B cell (primary cell): ENCODE data around the gene WDR82. TPM values are rescaled to one million over a fixed set of nuclear protein-coding genes. Genes with fewer than 3 reads are reported as not detected.

Source experiments
- ATAC-seq: fragments of 200-7000 bp; cut with Tn5 transposase; one replicate; pipeline ENCODE4 v1.10.0; 2021; ENCODE audit warnings: low read depth, mild to moderate bottlenecking, moderate number of reproducible peaks, moderate library complexity
- CTCF ChIA-PET: fragments of 350-600 bp; sonication (Branson Sonifier 250); formaldehyde crosslinking; loops from one replicate; lab custom pipeline; 2021; ENCODE audit warnings: antibody characterized with exemption, inconsistent platforms; lab: Charles Lee
- POLR2A ChIA-PET: fragments of 350-600 bp; sonication (Branson Sonifier 250); formaldehyde crosslinking; loops from one replicate; lab custom pipeline; 2021; ENCODE audit warnings: antibody characterized with exemption; lab: Charles Lee
- DNase-seq: peaks from one replicate; pipeline ENCODE4 v3.0.0; 2013
- H2AFZ ChIP-seq: 2 replicates; pipeline ENCODE4 v1.6.1; 2012; ENCODE audit warnings: mild to moderate bottlenecking, low read depth, low read length; ENCODE audit not compliant: insufficient read depth, poor library complexity, severe bottlenecking
- H3K27ac ChIP-seq, 2 donors: 1 replicate in 1 of 2; 2 replicates in 1 of 2; pipeline ENCODE4 v1.5.1; 2012 to 2013; ENCODE audit warnings: low read length in 2 of 2, mild to moderate bottlenecking in 2 of 2, moderate library complexity in 1 of 2
- H3K27me3 ChIP-seq, 4 experiments: fragments of 200-600 bp in 1 of 4; sonication (generic) in 1 of 4; replicated peaks in 1 of 4; 1 replicate in 2 of 4; 2 replicates in 2 of 4; pipeline versions ENCODE4 v1.6.1 to v1.7.0; 2013 to 2016; ENCODE audit warnings: low read length in 3 of 4, mild to moderate bottlenecking in 2 of 4, mixed read lengths in 1 of 4, moderate library complexity in 1 of 4; ENCODE audit not compliant: insufficient read depth in 4 of 4, control insufficient read depth in 3 of 4; ENCODE audit errors: control extremely low read depth in 1 of 4
- H3K36me3 ChIP-seq, 2 experiments: replicated peaks in 1 of 2; 1 replicate in 1 of 2; 2 replicates in 1 of 2; pipeline versions ENCODE4 v1.6.1 to v1.7.1; 2013; ENCODE audit warnings: low read length in 1 of 2; ENCODE audit not compliant: insufficient read depth in 2 of 2, control insufficient read depth in 1 of 2; ENCODE audit errors: control extremely low read depth in 1 of 2, extremely low read depth in 1 of 2
- H3K4me1 ChIP-seq, 2 donors: fragments of 200-600 bp in 1 of 2; sonication (generic) in 1 of 2; 1 replicate in 1 of 2; 2 replicates in 1 of 2; pipeline versions ENCODE4 v1.5.1 to v1.6.1; 2013 to 2017; ENCODE audit warnings: low read length in 2 of 2; ENCODE audit not compliant: control insufficient read depth in 2 of 2, insufficient read depth in 2 of 2
- H3K4me2 ChIP-seq: replicated peaks from 2 replicates; pipeline ENCODE3; 2012; ENCODE audit warnings: mild to moderate bottlenecking, low read depth, low read length; ENCODE audit not compliant: poor library complexity, severe bottlenecking
- H3K4me3 ChIP-seq, 5 experiments: fragments of 200-600 bp in 1 of 5; sonication (generic) in 1 of 5; 1 replicate in 3 of 5; 2 replicates in 2 of 5; pipeline versions ENCODE4 v1.5.1 to v1.7.0; 2011 to 2016; ENCODE audit warnings: low read length in 4 of 5, mild to moderate bottlenecking in 4 of 5, low read depth in 2 of 5, control low read depth in 1 of 5, moderate library complexity in 1 of 5; ENCODE audit not compliant: insufficient read depth in 1 of 5; ENCODE audit errors: control extremely low read depth in 1 of 5, extremely low read depth in 1 of 5
- H3K79me2 ChIP-seq: fragments of 200-600 bp; sonication (generic); one replicate; pipeline ENCODE4 v1.6.0; 2016; ENCODE audit warnings: low read length; ENCODE audit not compliant: control insufficient read depth, insufficient read depth
- H3K9ac ChIP-seq: fragments of 200-600 bp; sonication (generic); 2 replicates; pipeline ENCODE4 v1.6.1; 2017; ENCODE audit warnings: mild to moderate bottlenecking, low read length, moderate library complexity
- H3K9me3 ChIP-seq, 3 donors: one replicate each; pipeline versions ENCODE4 v1.6.1 to v1.7.1; 2013; ENCODE audit warnings: low read length in 2 of 3; ENCODE audit not compliant: control insufficient read depth in 2 of 3, insufficient read depth in 1 of 3; ENCODE audit errors: control extremely low read depth in 1 of 3
- H4K20me1 ChIP-seq: 2 replicates; pipeline ENCODE4 v1.6.0; 2012; ENCODE audit warnings: mild to moderate bottlenecking, low read length; ENCODE audit not compliant: insufficient read depth, control insufficient read depth, poor library complexity, severe bottlenecking
- H3K27ac Mint-ChIP-seq: one replicate; pipeline ENCODE4 v1.8.0; 2021; ENCODE audit warnings: mixed read lengths
- H3K27me3 Mint-ChIP-seq: one replicate; pipeline ENCODE4 v1.8.0; 2021; ENCODE audit warnings: mixed read lengths
- H3K4me1 Mint-ChIP-seq: one replicate; pipeline ENCODE4 v1.8.0; 2021; ENCODE audit warnings: mixed read lengths
- H3K4me3 Mint-ChIP-seq: one replicate; pipeline ENCODE4 v1.8.0; 2021; ENCODE audit warnings: mixed read lengths
- H3K9me3 Mint-ChIP-seq: one replicate; pipeline ENCODE4 v1.8.0; 2022; ENCODE audit warnings: mixed read lengths; ENCODE audit not compliant: insufficient read depth
- EZH2 ChIP-seq: IDR thresholded peaks from 2 replicates; pipeline ENCODE4 v1.6.1; 2012; ENCODE audit warnings: borderline replicate concordance, low read depth, mild to moderate bottlenecking, moderate library complexity, low read length; ENCODE audit not compliant: insufficient read depth, poor library complexity, severe bottlenecking
- WGBS: methylation state at CpG from one replicate; pipeline ENCODE4 v1.1.5; 2013; ENCODE audit warnings: missing lambda C conversion rate; ENCODE audit not compliant: insufficient coverage; 5-methylcytosine and 5-hydroxymethylcytosine counted together
- intact Hi-C: fragments of 100-400 bp; cut with micrococcal nuclease; formaldehyde crosslinking; loops from one replicate; pipeline ENCODE4 v1.10.0; 2022
- polyA plus RNA-seq: library from polyadenylated mRNA; depleted of rRNA; stranded (reverse); fragments of >200 nt; gene quantifications from 2 replicates; pipeline ENCODE4 v1.2.3, GENCODE V29; 2012
- total RNA-seq, 2 donors: library from RNA; stranded (reverse); fragments of 120-200 nt in 1 of 2; gene quantifications; 1 replicate in 1 of 2; 2 replicates in 1 of 2; pipeline versions ENCODE4 v1.2.3 to v1.2.4, GENCODE V29; 2013 to 2022
- TF ChIP-seq, protein P1 (sequence below): fragments of 200-600 bp; IDR thresholded peaks from one replicate; pipeline ENCODE4 v1.8.0; 2022; ENCODE audit warnings: antibody characterized with exemption, mild to moderate bottlenecking

WDR82 gene
- total and polyA plus RNA-seq, 2 donors (not counting 1 experiment from before 2014, with no cell fraction given) = 27.8 to 101 TPM

DNA sequence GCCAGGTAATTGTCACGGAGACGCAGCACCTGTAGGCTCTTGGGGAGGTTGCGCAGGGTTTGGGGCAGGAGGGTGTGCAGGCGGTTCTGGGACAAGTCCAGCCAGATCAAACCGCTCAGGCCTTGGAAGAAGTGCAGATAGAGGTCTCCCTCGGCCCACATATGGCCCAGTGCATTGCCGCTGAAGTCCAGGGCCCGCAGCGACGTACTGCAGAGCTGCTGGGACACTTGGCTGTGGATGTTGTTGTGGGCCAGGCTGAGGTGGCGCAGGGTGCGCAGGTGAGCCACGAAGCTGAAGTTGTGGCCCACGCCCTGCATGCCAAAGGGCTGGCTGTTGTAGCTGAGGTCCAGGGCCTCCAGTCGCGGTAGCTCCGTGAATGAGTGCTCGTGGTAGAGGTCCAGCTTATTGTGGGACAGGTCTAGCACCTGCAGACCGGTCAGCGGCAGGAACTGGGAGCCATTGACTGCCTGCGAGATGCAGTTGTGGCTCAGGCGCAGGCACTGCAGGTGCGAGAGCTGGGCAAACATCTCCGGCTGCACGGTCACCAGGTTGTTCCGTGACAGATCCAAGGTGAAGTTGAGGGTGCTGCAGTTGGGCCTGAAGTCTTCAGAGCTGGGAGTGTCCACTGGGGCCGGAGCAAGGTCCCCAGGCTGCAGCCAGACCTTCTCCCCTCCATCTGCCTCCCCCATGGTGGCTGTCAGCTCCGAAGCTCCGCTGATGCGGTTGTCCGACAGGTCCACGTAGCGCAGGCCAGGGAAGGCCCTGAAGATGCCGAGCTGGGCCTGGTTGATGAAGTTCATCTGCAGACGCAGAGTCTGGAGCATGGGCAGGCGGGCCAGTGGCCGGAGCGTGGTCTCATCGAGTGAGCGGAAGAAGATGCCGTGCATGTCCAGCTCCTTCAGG lies 55.9 kb downstream of the WDR82 start:
- POLR2A ChIA-PET = interaction anchor here (0.6 to 1.1 kb wide), 2 partner anchors 31 to 109 kb away, joined by 5 to 8 read pairs; no protein-coding TSS in a partner anchor
- peak overlapping the region; percentile 94 for H3K4me3 Mint-ChIP-seq

More for the DNA sequence above, 55.9 kb downstream of the WDR82 start:
- H2AFZ ChIP-seq = no peak overlapping the region
- H3K9ac ChIP-seq = no peak overlapping the region
- no peaks in the 10 kb centered on the region for H3K27me3 ChIP-seq
- DNase-seq = no peak
- H3K79me2 ChIP-seq = peaks cover 64% of the 10 kb centered on the region
- H3K27ac Mint-ChIP-seq = peak overlapping the region; percentile 99
- no peak for ATAC-seq
- no peaks in the 10 kb centered on the region for H3K9me3 ChIP-seq
- 95% methylated on average over 40 of the region's 41 CpGs for WGBS
- no peaks in the 10 kb centered on the region for H3K9me3 Mint-ChIP-seq
- TF ChIP-seq, protein P1, sequence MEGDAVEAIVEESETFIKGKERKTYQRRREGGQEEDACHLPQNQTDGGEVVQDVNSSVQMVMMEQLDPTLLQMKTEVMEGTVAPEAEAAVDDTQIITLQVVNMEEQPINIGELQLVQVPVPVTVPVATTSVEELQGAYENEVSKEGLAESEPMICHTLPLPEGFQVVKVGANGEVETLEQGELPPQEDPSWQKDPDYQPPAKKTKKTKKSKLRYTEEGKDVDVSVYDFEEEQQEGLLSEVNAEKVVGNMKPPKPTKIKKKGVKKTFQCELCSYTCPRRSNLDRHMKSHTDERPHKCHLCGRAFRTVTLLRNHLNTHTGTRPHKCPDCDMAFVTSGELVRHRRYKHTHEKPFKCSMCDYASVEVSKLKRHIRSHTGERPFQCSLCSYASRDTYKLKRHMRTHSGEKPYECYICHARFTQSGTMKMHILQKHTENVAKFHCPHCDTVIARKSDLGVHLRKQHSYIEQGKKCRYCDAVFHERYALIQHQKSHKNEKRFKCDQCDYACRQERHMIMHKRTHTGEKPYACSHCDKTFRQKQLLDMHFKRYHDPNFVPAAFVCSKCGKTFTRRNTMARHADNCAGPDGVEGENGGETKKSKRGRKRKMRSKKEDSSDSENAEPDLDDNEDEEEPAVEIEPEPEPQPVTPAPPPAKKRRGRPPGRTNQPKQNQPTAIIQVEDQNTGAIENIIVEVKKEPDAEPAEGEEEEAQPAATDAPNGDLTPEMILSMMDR = no peak
- TF ChIP-seq EZH2 = no peak
- H3K27me3 Mint-ChIP-seq = no peaks in the 10 kb centered on the region
- CTCF ChIA-PET = interaction anchor here (0.7 to 12.3 kb wide), 7 partner anchors 11 to 116 kb away, joined by 3 to 265 read pairs (median 36); partner anchors contain the start of genes GLYCTK, PPM1M, TWF2 and WDR82
- H4K20me1 ChIP-seq = peaks cover 34% of the 10 kb centered on the region
- intact Hi-C loops = loop anchor here (10.0 kb wide), 1 partner anchor 168 kb away; the partner anchor contains the start of gene DUSP7
- H3K27ac ChIP-seq = no peak overlapping the region
- peaks cover 70 to 97% of the 10 kb centered on the region in 2 donors for H3K4me1 ChIP-seq
- H3K4me3 ChIP-seq = no peak overlapping the region
- peaks cover 1 to 53% of the 10 kb centered on the region in 2 experiments for H3K36me3 ChIP-seq
- H3K4me1 Mint-ChIP-seq = peaks cover 86% of the 10 kb centered on the region
- peak overlapping the region; percentile 27 for H3K4me2 ChIP-seq
